ENCODE measurements around the gene ACACB.
A peak's percentile ranks its signal among the peaks of the same experiment; 100 is the strongest.

ACACB gene

DNA sequence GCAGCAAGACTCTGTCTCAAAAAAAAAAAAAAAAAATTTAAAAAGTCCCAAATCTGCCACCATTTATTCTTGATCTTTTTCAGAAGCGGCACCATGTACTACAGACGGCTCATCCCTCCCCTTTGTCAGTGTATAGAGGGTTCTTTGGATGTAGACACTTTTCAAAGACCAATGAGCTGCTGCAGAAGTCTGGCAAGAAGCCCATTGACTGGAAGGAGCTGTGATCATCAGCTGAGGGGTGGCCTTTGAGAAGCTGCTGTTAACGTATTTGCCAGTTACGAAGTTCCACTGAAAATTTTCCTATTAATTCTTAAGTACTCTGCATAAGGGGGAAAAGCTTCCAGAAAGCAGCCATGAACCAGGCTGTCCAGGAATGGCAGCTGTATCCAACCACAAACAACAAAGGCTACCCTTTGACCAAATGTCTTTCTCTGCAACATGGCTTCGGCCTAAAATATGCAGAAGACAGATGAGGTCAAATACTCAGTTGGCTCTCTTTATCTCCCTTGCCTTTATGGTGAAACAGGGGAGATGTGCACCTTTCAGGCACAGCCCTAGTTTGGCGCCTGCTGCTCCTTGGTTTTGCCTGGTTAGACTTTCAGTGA, 6.5 kb upstream of the ACACB start:
- DNase-seq = peak in 4 of 51 donors; percentile 8 to 43 (median 34)

DNA sequence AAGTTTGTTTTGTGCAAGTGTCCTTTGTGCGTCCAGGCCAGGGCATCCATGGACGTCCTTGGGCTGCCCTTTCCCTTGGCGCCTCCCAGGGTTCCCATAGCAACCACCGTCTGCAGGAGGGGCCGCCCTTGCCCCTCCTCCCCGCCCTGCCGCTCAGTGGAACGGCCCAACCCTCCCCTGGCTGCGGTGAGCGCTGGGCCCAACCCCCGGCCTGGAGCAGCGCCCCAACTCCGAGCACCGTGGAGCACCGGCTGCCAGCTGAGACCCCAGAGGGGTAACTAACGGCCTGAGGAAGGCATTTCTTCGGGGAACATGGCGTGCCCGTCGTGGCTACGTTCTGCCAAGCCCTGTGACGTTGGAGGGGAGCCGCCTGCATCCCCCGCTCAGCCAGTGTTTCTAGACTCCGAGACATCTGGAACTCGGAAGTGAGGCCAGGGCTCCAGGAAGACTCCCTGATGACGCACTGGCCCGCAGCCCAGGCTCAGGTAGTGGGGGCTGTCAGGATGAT, 5.3 kb upstream of the ACACB start:
- DNase-seq = peak in 50 of 51 donors; percentile 32 to 94 (median 81)

DNA sequence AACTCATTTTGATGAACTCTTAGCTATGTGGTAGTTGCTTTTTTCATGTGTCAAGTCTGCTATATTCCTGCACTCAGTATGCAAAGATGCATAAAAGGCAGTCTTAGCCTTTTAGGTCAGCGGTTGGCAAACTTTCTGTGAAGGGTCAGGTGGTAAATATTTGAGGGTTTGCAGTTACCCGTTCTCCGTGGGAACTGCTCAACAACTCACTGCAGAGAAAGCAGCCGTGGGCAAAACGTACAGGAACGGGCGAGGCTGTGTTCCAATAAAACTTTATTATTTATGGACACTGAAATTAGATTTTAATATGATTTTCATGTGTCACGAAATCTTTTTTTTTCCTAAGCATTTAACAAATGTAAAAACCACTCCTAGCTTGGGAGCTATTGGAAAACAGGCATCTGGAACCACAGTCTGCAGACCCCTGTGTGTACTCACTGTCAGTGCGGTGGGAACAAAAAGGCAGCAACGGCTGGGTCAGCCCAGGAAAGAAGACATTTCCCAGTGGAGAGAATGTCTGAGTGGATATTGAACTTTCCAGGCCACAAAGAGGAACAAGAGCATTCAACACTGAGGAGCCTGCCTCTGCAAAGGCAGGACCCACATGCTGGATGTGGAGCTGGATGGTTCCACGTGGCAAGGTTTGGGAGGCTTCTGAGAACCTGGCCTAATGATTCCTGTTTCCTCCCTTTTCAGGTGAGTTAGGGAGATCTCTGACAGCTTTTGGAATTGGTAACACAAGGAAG, 3.5 kb upstream of the ACACB start:
- no peak for DNase-seq

DNA sequence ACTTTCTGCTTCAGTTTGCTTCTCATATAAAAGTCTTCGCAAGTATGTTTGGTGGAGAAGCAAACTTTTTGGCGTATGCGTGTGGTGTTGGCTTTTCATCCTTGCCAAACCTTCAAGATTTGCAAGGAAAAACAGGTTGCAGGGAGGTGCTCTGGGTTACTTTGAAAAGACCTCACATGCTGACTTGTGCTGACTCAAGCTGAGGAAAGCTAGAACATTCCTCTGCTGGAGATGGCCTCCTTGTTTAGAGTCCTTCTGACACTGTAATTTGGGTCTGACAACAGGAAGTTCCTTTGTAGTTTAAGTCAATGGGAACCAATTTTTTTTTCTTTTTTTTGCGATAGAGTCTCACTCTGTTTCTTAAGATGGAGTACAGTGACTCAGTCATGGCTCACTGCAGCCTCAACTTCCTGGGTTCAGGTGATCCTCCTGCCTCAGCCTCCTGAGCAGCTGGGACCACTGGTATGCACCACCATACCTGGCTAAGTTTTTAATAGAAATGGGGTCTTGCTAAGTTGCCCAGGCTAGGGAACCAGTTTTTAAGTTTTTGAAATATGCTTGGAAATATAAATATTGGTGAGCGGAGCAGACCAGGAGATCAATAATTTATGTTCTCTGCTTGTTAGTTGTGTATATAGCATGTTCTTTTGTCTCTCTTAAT, 2.6 kb upstream of the ACACB start:
- DNase-seq = no peak

DNA sequence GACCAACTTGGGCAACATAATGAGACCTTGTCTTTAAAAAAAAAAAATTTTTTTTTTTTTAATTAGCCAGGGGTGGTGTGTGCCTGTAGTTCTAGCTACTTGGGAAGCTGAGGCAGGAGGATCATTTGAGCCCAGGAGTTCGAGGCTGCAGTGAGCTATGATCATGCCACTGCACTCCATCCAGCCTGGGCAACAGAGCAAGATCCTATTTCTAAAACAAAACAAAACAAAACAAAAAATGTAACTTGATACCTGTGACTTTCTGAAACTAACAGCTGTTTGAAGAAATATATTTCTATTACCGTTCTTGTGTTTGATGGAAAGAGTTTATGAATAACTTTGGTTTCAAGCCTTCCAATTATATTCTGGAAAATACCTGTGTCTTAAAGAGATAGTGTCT, 1.7 kb upstream of the ACACB start:
- DNase-seq = no peak

DNA sequence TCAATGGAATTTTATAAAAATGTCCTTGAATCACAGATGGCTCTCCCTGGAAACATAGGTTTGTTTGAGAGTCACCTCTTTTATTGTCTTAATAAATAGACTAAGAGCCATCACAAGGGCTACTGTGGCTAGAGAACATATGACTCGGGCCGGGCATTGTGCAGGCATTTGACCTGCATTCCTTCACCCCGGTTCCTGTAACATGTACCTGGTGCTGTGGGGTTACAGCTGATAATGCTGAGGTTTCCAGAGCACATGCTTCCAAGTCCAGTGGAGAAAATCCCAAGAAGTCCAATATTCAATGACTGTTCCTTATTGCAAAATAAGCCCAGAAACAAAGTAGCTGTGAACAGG, 1.0 kb upstream of the ACACB start:
- DNase-seq = no peak

DNA sequence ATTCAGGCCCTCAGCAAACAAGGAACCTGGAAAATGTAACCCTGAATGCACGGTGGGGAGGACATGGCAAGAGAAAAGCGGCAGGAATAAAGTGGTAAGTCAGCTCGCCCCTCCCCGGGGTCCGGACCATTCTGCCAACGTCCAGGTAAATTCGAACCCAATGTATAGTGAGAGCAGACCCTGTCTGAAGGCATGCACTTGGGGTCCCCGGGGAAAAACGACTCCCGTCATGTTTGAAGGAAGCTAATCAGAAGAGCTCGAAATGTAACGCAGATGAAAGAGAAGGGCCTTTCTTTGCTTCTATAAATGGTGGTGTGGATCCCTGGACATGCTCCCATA, 193 bp downstream of the ACACB start:
- DNase-seq = no peak

DNA sequence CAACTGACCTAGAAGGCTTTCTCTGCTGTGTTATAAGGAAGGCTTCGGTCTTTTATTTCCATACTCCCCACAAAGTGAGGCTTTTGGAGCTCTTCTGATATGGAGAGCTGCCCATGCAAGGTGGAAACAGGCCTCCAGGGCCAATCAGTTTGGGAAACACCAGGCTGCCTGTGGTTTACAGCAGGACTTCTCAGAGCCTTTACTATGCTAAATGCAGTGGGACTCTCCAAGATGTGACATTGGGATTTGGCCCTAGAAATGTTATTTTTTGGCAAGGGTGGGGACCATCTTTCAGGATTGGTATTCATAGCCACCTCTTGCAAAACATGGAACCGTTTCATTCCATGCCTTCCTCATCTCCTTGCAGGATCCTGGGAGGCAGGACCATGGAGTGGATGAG, 3.7 kb downstream of the ACACB start:
- no peak for DNase-seq

DNA sequence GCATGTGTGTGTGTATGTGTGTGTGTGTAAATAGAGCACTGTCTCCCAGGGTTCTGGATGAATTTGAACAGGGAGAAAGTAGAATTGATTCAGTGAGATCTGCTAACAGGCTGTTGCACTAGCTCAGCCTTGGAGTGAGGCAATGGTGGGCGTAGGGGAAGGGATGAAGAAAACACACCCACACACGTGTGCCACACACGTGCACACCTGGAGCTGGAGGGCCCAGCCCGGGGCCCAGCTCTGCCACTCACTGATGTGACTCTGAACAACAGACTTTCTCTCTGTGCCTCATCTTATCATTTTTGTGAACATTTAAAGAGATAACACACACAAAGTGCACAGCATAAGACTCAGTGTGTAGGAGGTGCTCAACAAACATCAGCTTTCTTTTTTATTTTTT, 4.2 kb downstream of the ACACB start:
- no peak for DNase-seq

DNA sequence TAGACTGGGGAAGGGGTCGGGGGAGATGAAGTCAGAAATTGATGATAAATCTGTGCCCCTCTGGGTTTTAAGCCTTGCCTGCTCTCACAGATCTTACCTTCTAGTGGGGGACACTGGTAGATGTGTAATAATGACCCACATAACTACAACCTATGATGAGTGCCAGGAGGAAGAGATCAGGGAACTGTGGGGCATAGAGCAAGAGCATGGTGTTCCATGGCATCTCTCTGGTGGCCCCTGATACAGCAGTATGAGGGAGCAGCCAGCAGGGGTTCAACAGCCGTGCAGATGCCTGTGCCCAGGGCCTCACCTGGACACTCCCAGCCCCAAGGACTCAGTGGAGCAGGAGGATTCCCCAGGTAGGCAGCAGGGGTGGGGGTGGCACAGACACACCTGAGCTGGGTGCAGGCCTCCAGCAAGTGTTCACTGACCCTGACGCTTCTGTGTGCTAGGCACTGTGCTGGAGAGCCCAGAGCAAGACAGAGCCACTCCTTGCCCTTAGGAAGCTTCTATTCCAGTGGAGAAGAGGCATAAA, 5.0 kb downstream of the ACACB start:
- DNase-seq = no peak

DNA sequence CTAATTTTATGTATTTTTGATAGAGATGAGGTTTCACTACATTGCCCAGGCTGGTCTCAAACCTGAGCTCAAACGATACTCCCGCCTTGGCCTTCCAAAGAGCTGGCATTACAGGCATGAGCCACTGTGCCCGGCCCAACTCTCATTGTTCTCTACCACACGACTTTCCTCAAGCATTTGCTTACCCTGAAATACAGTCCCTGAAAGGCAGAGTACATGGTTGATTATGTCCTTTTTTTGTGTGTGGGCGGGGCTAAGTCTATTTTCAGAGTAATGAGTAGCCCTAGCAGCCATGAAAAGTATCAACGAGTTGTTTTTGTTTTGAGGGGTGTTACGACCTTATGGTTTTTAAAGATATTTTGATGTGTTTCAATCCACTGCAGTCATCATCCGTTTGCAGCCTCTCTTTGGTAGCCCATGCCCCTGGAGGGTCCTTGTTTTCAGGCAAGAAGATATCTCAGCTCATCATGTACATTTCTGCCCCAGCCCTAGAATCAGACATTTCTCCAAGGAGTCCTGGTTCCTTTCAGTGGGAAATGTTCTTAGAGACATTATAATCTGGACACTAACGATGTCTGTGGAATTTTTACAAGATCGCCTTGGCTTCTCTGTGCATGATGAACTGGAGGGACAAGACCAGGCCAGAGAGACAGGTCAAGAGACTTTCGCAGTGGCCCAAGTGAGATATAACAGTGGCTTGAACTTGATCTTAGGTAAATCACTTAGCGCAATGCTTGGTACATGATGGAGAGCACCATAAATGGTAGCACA, 8.7 kb downstream of the ACACB start:
- no peak for DNase-seq

DNA sequence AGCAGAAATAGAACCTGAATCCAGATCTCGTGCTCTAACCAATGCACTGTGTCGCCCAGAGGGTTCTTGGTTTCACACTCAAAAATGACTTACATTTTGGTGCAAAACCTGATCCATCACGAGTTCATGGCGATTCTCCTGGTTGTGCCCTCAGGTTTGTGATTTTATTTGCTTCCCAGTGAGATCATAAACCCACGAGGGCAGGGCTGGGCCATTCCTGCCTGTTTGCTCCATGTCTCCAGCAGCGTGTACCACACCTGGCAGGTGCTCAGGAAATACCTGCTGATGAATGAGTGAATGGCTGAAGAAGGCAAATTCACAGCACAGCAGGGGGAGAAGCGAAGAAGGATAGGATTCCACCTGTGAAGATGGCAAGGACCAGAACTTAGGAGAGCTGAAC, 9.4 kb downstream of the ACACB start:
- no peak for DNase-seq

DNA sequence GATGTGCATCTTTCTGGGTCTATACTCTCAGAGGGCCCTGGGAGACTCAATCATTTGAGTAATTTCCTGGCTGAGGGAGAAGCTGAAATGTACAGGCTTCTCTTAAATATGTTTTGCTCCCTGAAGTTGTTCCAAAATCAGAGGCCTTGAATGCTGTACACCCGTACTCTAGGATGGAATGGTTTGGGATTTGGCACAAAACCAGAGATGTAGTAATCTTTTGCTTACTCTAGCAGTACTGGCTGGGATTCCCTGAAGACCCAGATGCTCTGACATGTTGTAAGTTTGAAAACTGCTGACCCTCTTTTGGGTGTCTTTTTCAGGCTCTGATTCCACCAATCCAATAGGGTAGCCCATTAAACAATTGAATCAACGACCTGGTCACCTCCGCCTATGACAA, 10.4 kb downstream of the ACACB start:
- no peak for DNase-seq

DNA sequence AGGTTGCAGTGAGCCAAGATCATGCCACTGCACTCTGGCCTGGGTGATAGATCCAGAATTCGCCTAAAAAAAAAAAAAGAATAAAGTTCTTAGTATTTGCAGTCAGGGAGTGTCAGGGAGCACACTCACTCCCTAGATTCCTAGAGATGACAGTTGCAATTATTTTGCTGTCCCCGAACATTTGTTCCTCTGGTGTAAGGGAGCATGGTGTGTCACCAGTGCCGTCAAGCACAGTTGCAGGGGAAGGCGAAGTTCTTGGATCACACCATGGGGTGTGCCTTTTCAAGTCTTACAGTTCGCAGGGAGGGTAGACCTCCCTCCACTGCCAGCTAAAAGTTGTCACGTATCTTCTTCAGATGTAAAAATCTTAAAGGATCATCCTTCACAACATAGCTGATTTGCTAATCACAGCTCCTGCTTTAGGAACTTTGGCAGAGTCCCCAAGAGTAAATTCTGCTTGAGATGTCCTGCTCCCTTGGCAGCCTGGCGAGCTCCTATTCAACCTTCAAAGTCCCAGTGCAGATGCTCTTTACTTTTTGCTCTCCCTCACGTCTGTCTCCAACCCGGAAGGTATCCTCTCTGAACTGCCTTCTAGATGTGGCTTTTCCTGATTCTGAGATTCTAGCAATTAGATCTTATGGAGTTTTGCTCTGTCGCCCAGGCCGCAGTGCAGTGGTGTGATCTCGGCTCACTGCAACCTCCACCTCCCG, 11.3 kb downstream of the ACACB start:
- DNase-seq = no peak

DNA sequence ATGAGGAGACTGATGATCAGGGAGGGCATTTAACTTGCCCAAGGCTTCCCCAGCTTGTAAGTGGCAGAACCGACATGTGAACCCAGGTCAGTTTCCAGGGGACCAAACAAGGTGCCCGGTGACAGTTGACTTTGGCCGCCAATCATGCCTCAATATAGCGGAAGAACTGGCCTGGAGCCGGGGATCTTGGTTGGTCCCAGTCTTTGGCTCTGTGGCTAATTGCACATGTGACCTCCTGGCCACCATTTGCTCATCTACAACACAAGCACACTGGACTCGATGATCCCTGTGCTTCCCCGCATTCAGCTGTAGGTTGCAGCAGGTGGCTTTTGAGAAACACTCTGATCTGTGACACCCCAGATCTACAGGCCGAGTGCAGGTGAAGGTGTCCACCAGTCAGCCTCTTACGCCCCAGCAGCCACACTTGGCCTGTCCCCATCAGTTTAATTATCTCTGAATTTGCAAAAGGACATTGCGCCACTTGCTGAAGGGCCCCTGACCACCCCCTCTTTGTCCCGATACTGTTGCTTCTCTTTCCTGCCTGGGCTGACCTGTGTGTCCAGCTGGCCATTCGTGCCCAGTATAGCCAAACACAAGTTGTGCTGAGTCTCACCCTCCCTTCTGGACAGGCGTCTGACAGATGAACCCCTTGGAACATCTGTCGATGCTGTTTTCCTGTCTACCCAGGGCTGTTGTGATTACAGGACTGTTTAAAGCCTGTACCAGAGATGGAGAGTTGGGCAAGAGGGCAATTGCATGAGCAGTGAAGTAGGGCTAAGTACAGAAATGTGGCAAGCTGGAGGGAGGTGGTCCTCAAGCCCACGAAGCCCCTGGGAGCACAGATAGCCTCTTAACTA, 14.1 kb downstream of the ACACB start:
- DNase-seq = no peak

DNA sequence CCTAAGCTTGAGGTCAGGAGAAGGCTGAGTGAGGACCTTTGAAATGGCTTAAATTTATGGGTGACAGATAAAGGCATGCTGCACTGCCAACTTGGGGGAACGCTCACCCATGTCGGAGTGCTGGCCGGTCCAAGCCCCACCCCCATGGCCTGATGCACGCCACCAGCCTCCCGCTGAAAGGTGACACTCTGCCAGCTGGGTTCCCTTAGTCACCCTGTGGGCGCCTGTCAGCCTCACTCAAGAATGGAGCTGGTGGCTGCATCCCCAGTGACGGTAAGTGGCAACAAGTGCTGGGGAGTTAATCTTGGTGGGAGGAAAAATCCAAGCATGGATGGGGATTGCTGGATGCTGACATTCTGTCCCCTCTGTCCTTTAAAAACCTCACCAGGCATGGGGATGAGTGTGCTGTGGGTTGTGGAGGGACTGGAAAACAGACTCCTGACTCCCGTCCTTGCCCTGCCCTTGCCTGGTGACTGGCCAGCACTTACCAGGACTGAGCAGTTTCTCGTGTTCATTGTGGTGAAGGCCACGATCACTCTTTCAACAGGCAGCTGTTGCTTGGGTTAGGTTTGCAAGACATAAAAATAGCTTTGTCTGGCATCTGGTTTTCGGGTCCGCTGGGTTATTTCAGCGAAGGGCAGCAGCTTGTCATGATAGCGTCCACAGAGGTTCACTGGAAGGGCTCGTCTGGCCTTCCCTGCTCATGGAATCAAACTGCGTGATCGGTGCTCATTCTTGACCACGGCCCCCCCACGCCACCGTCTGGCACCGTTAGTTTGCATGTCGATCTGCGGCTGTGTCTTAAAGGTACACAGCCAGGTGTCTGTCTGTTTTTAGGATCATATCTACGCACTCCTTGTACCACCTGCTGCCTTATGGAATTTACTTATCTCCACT, 15.0 kb downstream of the ACACB start:
- DNase-seq = peak in 23 of 51 donors; percentile 8 to 64 (median 25)

DNA sequence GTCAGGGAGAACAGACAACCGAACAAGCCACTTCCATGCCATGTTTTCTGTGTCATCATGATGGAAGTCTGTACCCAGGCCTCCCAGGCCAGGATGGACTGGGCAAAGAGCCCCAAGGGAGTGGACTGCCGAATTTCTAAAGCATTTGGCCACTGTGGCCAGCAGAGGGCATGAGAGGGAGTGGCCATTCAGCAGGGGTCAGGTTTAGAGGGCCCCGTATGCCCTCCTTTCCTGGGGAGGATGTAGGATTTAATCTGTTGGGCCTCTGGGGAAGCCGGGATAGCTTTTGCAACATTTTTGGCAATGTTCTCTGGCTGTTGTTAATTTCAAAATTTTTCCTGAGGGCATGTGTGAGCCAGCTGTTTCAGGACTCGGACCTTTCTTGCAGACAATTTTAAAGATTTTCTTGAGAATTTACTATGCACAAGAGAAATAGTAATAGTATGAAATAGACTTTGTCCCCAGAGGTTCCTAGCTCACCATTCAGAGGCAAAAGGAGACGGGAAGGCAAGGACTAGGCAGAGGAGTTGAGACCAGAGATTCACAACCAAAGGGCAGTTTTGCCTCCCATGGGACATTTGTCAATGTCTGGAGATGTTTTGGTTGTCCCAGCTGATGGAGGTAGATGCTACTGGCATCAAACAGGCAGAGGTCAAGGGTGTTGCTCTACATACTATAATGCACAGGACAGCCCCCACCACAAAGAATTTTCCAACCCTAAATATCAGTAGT, 18.0 kb downstream of the ACACB start:
- peak in 5 of 51 donors; percentile 7 to 27 (median 21) for DNase-seq

DNA sequence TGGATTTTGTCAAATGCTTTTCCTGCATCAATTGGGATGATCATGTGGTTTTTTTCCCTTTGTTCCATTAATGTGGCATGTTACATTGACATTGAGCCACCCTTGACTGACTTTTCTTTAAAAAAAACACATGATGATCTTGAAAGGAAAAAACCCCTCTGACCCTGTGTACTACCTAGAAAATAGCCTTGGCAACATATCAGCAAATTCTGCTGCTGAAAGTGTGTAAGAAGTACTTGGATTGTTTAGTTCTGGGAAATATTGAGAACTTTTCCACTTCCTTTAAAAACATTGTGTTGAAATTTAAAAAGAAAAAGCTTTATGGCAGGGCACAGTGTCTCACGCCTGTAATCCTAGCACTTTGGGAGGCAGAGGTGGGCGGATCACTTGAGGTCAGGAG, 20.7 kb downstream of the ACACB start:
- DNase-seq = no peak

All from hypothalamus (tissue), 51 donors.